Smooth muscle cell (in vitro differentiated cells): ENCODE measurements around the gene DRC1. TPM values are rescaled to one million over a fixed set of nuclear protein-coding genes. Genes with fewer than 3 reads are reported as not detected.

Experiments
- polyA plus RNA-seq: library from polyadenylated mRNA; unstranded; fragments of >200 nt; fragmentation: Nextera tagmentation; extraction: Ambion mirVana; gene quantifications from 2 replicates; pipeline ENCODE4 v1.2.1, GENCODE V29; 2016
- total RNA-seq: library from RNA; depleted of rRNA; stranded (reverse); fragments of >200 nt; gene quantifications from 2 replicates; pipeline ENCODE4 v1.2.3, GENCODE V29; 2014

The DRC1 gene
- total and polyA plus RNA-seq, 2 experiments from 2014 or later: 0.14 TPM; not detected in 1

Other genes with a start within 250 kb of the DRC1 start
- gene GAREM2, start 228.8 kb upstream of the DRC1 start, total RNA-seq: 2.6 and 2.9 TPM in 2 replicates
- 12.2 and 16.2 TPM in 2 replicates for gene GAREM2, start 228.8 kb upstream of the DRC1 start, polyA plus RNA-seq
- 96.9 and 104 TPM in 2 replicates for gene HADHA, start 157.3 kb upstream of the DRC1 start, total RNA-seq
- 90.1 and 111 TPM in 2 replicates for gene HADHA, start 157.3 kb upstream of the DRC1 start, polyA plus RNA-seq
- 70.8 and 103 TPM in 2 replicates for gene HADHB, start 157.0 kb upstream of the DRC1 start, total RNA-seq
- 89.1 and 96.1 TPM in 2 replicates for gene HADHB, start 157.0 kb upstream of the DRC1 start, polyA plus RNA-seq
- 26.3 and 26.8 TPM in 2 replicates for gene SELENOI, start 55.8 kb upstream of the DRC1 start, total RNA-seq
- gene SELENOI, start 55.8 kb upstream of the DRC1 start, polyA plus RNA-seq: 3.3 and 5.3 TPM in 2 replicates
- gene ADGRF3, start 55.1 kb upstream of the DRC1 start, total RNA-seq: not detected in 2 replicates
- 0.06 and 0.37 TPM in 2 replicates for gene ADGRF3, start 55.1 kb upstream of the DRC1 start, polyA plus RNA-seq
- gene OTOF, start 76.2 kb downstream of the DRC1 start, total RNA-seq: not detected in 2 replicates
- gene OTOF, start 76.2 kb downstream of the DRC1 start, polyA plus RNA-seq: 0.05 TPM in 1 of 2 replicates, not detected in the other
- gene CIB4, start 239.4 kb downstream of the DRC1 start, total RNA-seq: not detected in 2 replicates
- gene CIB4, start 239.4 kb downstream of the DRC1 start, polyA plus RNA-seq: not detected in 2 replicates